Measurements from ENCODE around the gene CAMK2A.

- TF ChIP-seq POLR2A (IDR thresholded peaks at IDR 0.05) (no peak), CTCF (IDR thresholded peaks at IDR 0.05 in 4 of 5, conservative IDR thresholded peaks at IDR 0.05 in 1 of 5) (no peak)
Observed at GRCh38 chr5:150278046-150278730, 11.4 kb downstream of the CAMK2A start.

All from gastrocnemius medialis (tissue), 4 donors.